WERI-Rb-1 (cell line): Measurements from ENCODE around the gene KLC3.

Experiments used
- DNase-seq: peaks from one replicate; pipeline ENCODE4 v3.0.0-alpha.2; 2020
- H3K27ac ChIP-seq: fragments of 250-450 bp; sonication (Bioruptor Pico); 2 replicates; pipeline ENCODE4 v1.5.1; 2020; ENCODE audit warnings: mild to moderate bottlenecking, moderate library complexity
- H3K27me3 ChIP-seq: fragments of 250-450 bp; sonication (Bioruptor Pico); 2 replicates; pipeline ENCODE4 v1.5.1; 2021; ENCODE audit warnings: mild to moderate bottlenecking, low read depth, moderate library complexity; ENCODE audit not compliant: insufficient read depth, severe bottlenecking
- H3K36me3 ChIP-seq: fragments of 250-450 bp; sonication (Bioruptor Pico); 2 replicates; pipeline ENCODE4 v1.5.1; 2020; ENCODE audit warnings: mild to moderate bottlenecking, moderate library complexity
- H3K4me3 ChIP-seq: 2 replicates; pipeline ENCODE4 v1.5.1; 2011; ENCODE audit warnings: low read depth, mild to moderate bottlenecking, control low read depth, low read length
- H3K9me3 ChIP-seq: fragments of 250-450 bp; sonication (Bioruptor Pico); 2 replicates; pipeline ENCODE4 v1.5.1; 2021; ENCODE audit warnings: mild to moderate bottlenecking, moderate library complexity; ENCODE audit not compliant: severe bottlenecking
- CTCF ChIP-seq: IDR thresholded peaks from 2 replicates; pipeline ENCODE4 v1.5.1; 2011; ENCODE audit warnings: low read depth, mild to moderate bottlenecking, control low read depth, inconsistent platforms, low read length

KLC3 gene

GRCh38 chr19:45385392-45386221, 45.1 kb downstream of the KLC3 start:
- no peaks in the 10 kb centered on the region for H3K36me3 ChIP-seq
- H3K27ac ChIP-seq = no peak overlapping the region
- TF ChIP-seq CTCF = no peak
- DNase-seq = no peak
- H3K4me3 ChIP-seq = no peak overlapping the region
- no peaks in the 10 kb centered on the region for H3K27me3 ChIP-seq
- H3K9me3 ChIP-seq = no peaks in the 10 kb centered on the region

- H3K27me3 ChIP-seq = no peaks in the 10 kb centered on the region
- H3K4me3 ChIP-seq = no peak overlapping the region
- H3K9me3 ChIP-seq = no peaks in the 10 kb centered on the region
- no peak for DNase-seq
- 0 out of 2 replicates have a peak, but pooled peaks cover 3% of the 10 kb centered on the region for H3K36me3 ChIP-seq
- H3K27ac ChIP-seq = no peak overlapping the region
- TF ChIP-seq CTCF = no peak
These were observed 50.8 kb downstream of the KLC3 start for GRCh38 chr19:45391346-45391745.

GRCh38 chr19:45391871-45392665, 51.5 kb downstream of the KLC3 start:
- H3K27ac ChIP-seq = no peak overlapping the region
- no peak for TF ChIP-seq CTCF

GRCh38 chr19:45395821-45396617, 55.5 kb downstream of the KLC3 start:
- Histone ChIP-seq H3K9me3 (no peaks in the 10 kb centered on the region), H3K36me3 (0 out of 2 replicates have a peak, but pooled peaks cover 6% of the 10 kb centered on the region), H3K4me3 (no peak overlapping the region), H3K27ac (no peak overlapping the region), H3K27me3 (no peaks in the 10 kb centered on the region)
- no peak for TF ChIP-seq CTCF
- no peak for DNase-seq

More at GRCh38 chr19:45391871-45392665, 51.5 kb downstream of the KLC3 start:
- Histone ChIP-seq H3K4me3 (no peak overlapping the region), H3K9me3 (no peaks in the 10 kb centered on the region), H3K27me3 (no peaks in the 10 kb centered on the region), H3K36me3 (0 out of 2 replicates have a peak, but pooled peaks cover 3% of the 10 kb centered on the region)
- no peak for DNase-seq

GRCh38 chr19:45400192-45400591, 59.6 kb downstream of the KLC3 start:
- Histone ChIP-seq H3K4me3 (no peak overlapping the region), H3K9me3 (no peaks in the 10 kb centered on the region), H3K27ac (no peak overlapping the region), H3K36me3 (0 out of 2 replicates have a peak, but pooled peaks cover 4% of the 10 kb centered on the region), H3K27me3 (no peaks in the 10 kb centered on the region)
- no peak for DNase-seq
- TF ChIP-seq CTCF = no peak
